Measurements from ENCODE around the gene AHRR. TPM values are rescaled to one million over a fixed set of nuclear protein-coding genes. Genes with fewer than 3 reads are reported as not detected.
A peak's percentile ranks its signal among the peaks of the same experiment; 100 is the strongest.
"Not testable (repeated sequence)": the region's sequence is repeated elsewhere in the genome, so short reads cannot be mapped to it uniquely, and the experiment has no call there.

Gene AHRR
- 0.07 TPM for polyA plus RNA-seq (2013)

DNA sequence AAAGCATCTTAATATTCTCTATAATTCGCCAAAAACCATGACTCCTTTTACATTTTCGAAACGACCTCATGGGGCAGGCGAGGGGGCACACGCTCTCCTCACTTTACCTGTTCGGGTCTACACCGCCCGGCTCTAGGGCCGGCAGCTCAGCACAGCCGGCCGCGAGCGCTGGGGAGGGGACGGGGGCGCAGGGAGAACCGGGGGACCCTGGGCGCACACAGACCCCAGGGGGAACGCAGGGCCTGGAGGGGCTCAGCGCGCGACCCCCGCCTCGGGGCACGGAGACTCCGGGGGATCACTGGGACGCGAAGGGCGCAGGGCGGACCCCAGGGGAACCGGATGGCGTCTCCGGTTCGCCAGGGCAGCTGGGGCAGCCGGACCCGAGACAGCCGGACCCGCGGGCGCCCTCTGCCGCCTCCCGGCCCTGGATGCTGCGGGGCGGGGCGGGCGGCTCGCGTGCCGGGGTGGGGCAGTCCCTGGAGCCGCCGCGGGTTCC is at the start of gene AHRR:
Gene AHRR, plus strand, starts transcription at position 485 of the 496 bp plus-strand sequence. CDS start 22,189 bp downstream, outside the sequence.
- Histone ChIP-seq H3K4me1 (ENCODE audit: control extremely low read depth in 1 of 4, control insufficient read depth in 4 of 4, insufficient read depth in 4 of 4, low read length in 3 of 4) (peaks cover 0 to 59% (median 23%) of the 10 kb centered on the region in 4 experiments), H3K4me3 (ENCODE audit: control insufficient read depth in 1 of 7, extremely low read depth in 1 of 7, insufficient read depth in 4 of 7, low read depth in 2 of 7, low read length in 6 of 7) (peak within 1 kb of the TSS in 6 of 7 experiments; percentile 23 to 70 (median 62)), H3K9me3 (ENCODE audit: control extremely low read depth in 1 of 5, control insufficient read depth in 4 of 5, insufficient read depth in 2 of 5, low read depth in 1 of 5, low read length in 4 of 5) (peaks cover 0 to 2% (median 0%) of the 10 kb centered on the region in 5 experiments), H3K27me3 (replicated peaks in 2 of 5; ENCODE audit: control insufficient read depth in 4 of 5, insufficient read depth in 5 of 5, low read length in 4 of 5) (peaks cover 0 to 75% (median 25%) of the 10 kb centered on the region in 5 experiments), H3K27ac (ENCODE audit: insufficient read depth in 1 of 2, low read depth in 1 of 2, low read length in 2 of 2, poor library complexity in 1 of 2, severe bottlenecking in 2 of 2) (no peak within 1 kb of the TSS), H3K36me3 (ENCODE audit: control insufficient read depth in 4 of 4, insufficient read depth in 4 of 4, low read length in 3 of 4) (peaks cover 0 to 20% (median 4%) of the 10 kb centered on the region in 4 experiments)
- 0% methylated on average over 44 of the region's 51 CpGs for WGBS (ENCODE audit: insufficient coverage)
- ChIA-PET CTCF (interaction anchor here (1.2 to 8.1 kb wide), 4 partner anchors 21 to 112 kb away, joined by 4 to 124 read pairs (median 6); no protein-coding TSS in a partner anchor), POLR2A (no interaction called here)
- DNase-seq = no peak

DNA sequence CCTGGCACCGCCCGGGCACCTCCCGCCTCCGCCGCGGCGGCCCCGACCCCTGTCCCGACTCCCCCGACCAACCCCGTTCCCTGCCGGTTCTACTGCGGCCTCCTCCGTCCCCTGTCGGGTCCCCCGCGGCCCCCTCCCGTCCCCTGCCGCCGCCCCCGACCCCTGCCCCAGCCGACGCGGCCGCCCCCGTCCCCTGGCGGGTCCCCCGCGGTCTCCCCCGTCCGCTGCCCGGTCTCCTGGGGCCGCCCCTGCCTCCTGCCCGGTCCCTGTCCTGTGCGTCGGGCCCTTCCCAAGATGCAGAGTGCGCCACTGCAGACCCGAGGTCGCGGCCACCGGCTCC is 49.7 kb upstream of the AHRR start:
- Histone ChIP-seq H3K4me3 (ENCODE audit: control insufficient read depth in 1 of 7, extremely low read depth in 1 of 7, insufficient read depth in 4 of 7, low read depth in 2 of 7, low read length in 6 of 7) (peak overlapping the region; percentile 57 to 91 (median 78)), H3K4me1 (ENCODE audit: control extremely low read depth in 1 of 4, control insufficient read depth in 4 of 4, insufficient read depth in 4 of 4, low read length in 3 of 4) (peaks cover 0 to 12% (median 9%) of the 10 kb centered on the region in 4 experiments), H3K36me3 (ENCODE audit: control insufficient read depth in 4 of 4, insufficient read depth in 4 of 4, low read length in 3 of 4) (peaks cover 7 to 25% (median 15%) of the 10 kb centered on the region in 4 experiments), H3K27ac (ENCODE audit: insufficient read depth in 1 of 2, low read depth in 1 of 2, low read length in 2 of 2, poor library complexity in 1 of 2, severe bottlenecking in 2 of 2) (peak overlapping the region; percentile 70 to 89)
- H3K9me3 ChIP-seq (ENCODE audit: control extremely low read depth in 1 of 5, control insufficient read depth in 4 of 5, insufficient read depth in 2 of 5, low read depth in 1 of 5, low read length in 4 of 5); DNase-seq; H3K27me3 ChIP-seq (replicated peaks in 2 of 5; ENCODE audit: control insufficient read depth in 4 of 5, insufficient read depth in 5 of 5, low read length in 4 of 5): not testable (repeated sequence)
- ChIA-PET POLR2A (interaction anchor here (0.9 kb wide), 2 partner anchors 14 to 37 kb away, joined by 3 to 4 read pairs; no protein-coding TSS in a partner anchor), CTCF (interaction anchor here (0.9 to 1.4 kb wide), 3 partner anchors 10 to 15 kb away, joined by 3 to 4 read pairs (median 3); no protein-coding TSS in a partner anchor)
- 0% methylated on average over 13 of the region's 41 CpGs for WGBS (ENCODE audit: insufficient coverage)

DNA sequence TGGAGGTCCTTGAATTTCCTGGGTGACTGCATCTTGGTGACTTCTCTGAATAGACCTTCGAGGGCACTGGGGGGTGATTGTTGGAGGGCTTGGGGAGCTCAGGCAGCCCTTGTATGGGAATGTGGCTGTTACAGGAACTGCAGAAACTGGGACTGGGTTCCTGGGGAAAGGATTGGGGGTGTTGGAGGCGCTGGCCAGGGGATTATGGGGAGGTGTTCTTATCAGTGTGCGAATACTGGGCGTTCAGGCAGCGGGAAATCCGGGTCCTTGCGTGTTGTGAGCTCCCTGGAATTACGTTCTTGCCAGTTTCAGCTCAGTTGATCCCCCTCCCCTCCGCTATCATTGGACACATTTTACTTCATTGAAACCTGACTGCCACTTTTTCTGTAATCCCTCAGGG is 48.4 kb upstream of the AHRR start:
- H3K36me3 ChIP-seq (ENCODE audit: control insufficient read depth in 4 of 4, insufficient read depth in 4 of 4, low read length in 3 of 4) = peaks cover 7 to 25% (median 15%) of the 10 kb centered on the region in 4 experiments
- H3K4me1 ChIP-seq (ENCODE audit: control extremely low read depth in 1 of 4, control insufficient read depth in 4 of 4, insufficient read depth in 4 of 4, low read length in 3 of 4) = peaks cover 0 to 12% (median 9%) of the 10 kb centered on the region in 4 experiments
- CTCF ChIA-PET = interaction anchor here (1.3 kb wide), 1 partner anchor 159 kb away, joined by 3 read pairs; no protein-coding TSS in a partner anchor
- 100% methylated on average over 8 of the region's 9 CpGs for WGBS (ENCODE audit: insufficient coverage)
- H3K4me3 ChIP-seq (ENCODE audit: control insufficient read depth in 1 of 7, extremely low read depth in 1 of 7, insufficient read depth in 4 of 7, low read depth in 2 of 7, low read length in 6 of 7); H3K9me3 ChIP-seq (ENCODE audit: control extremely low read depth in 1 of 5, control insufficient read depth in 4 of 5, insufficient read depth in 2 of 5, low read depth in 1 of 5, low read length in 4 of 5); H3K27ac ChIP-seq (ENCODE audit: insufficient read depth in 1 of 2, low read depth in 1 of 2, low read length in 2 of 2, poor library complexity in 1 of 2, severe bottlenecking in 2 of 2); DNase-seq; H3K27me3 ChIP-seq (replicated peaks in 2 of 5; ENCODE audit: control insufficient read depth in 4 of 5, insufficient read depth in 5 of 5, low read length in 4 of 5); POLR2A ChIA-PET: not testable (repeated sequence)

DNA sequence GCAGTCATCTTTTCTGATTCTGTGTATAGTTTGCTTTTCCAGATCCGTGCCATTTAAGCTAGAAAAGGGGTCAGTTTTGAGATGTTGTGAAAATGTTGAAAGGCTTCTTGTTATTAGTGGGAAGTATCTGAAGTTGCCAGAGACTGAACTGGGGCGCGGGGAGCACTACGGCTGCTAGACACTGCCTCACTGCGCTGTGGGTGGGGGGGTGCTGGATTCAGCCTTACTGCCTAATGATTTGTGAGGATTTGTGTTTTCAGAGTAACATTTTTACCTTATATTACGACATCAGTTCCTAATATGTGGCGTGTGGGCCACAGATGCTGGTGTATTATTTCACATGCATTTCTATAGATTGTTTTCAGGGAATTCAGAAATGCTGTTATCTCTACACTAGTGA is 48.0 kb upstream of the AHRR start:
- H3K27ac ChIP-seq (ENCODE audit: insufficient read depth in 1 of 2, low read depth in 1 of 2, low read length in 2 of 2, poor library complexity in 1 of 2, severe bottlenecking in 2 of 2); POLR2A ChIA-PET; H3K9me3 ChIP-seq (ENCODE audit: control extremely low read depth in 1 of 5, control insufficient read depth in 4 of 5, insufficient read depth in 2 of 5, low read depth in 1 of 5, low read length in 4 of 5); DNase-seq; H3K27me3 ChIP-seq (replicated peaks in 2 of 5; ENCODE audit: control insufficient read depth in 4 of 5, insufficient read depth in 5 of 5, low read length in 4 of 5): not testable (repeated sequence)
- 100% methylated on average over 3 of the region's 7 CpGs for WGBS (ENCODE audit: insufficient coverage)
- Histone ChIP-seq H3K4me1 (ENCODE audit: control extremely low read depth in 1 of 4, control insufficient read depth in 4 of 4, insufficient read depth in 4 of 4, low read length in 3 of 4) (peaks cover 0 to 12% (median 9%) of the 10 kb centered on the region in 4 experiments), H3K4me3 (ENCODE audit: control insufficient read depth in 1 of 7, extremely low read depth in 1 of 7, insufficient read depth in 4 of 7, low read depth in 2 of 7, low read length in 6 of 7) (peak overlapping the region in 1 of 7 experiments; percentile 7), H3K36me3 (ENCODE audit: control insufficient read depth in 4 of 4, insufficient read depth in 4 of 4, low read length in 3 of 4) (peaks cover 7 to 25% (median 15%) of the 10 kb centered on the region in 4 experiments)
- CTCF ChIA-PET = interaction anchor here (1.3 kb wide), 1 partner anchor 158 kb away, joined by 3 read pairs; no protein-coding TSS in a partner anchor

DNA sequence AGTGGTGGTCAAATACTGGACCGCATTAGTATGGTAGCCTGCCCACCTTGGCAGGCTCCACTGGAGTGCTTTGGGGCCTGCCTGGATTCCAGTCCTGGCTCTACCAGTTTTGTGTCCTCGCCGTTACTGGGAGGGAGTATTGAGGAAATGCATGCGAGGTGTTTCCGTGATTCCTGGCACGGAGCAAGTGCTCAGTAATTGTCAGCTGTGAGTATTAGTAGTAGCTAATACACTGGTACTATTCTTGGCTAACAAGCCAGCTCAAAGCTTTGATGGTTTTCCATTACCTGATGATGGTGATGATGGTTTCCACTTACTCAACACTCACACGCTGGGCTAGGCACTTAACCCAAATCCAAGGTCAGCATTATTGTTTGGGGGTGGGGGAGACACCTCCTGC is 47.2 kb upstream of the AHRR start:
- DNase-seq; H3K27me3 ChIP-seq (replicated peaks in 2 of 5; ENCODE audit: control insufficient read depth in 4 of 5, insufficient read depth in 5 of 5, low read length in 4 of 5); POLR2A ChIA-PET; H3K4me3 ChIP-seq (ENCODE audit: control insufficient read depth in 1 of 7, extremely low read depth in 1 of 7, insufficient read depth in 4 of 7, low read depth in 2 of 7, low read length in 6 of 7); H3K9me3 ChIP-seq (ENCODE audit: control extremely low read depth in 1 of 5, control insufficient read depth in 4 of 5, insufficient read depth in 2 of 5, low read depth in 1 of 5, low read length in 4 of 5); H3K27ac ChIP-seq (ENCODE audit: insufficient read depth in 1 of 2, low read depth in 1 of 2, low read length in 2 of 2, poor library complexity in 1 of 2, severe bottlenecking in 2 of 2): not testable (repeated sequence)
- CTCF ChIA-PET = interaction anchor here (0.7 to 1.1 kb wide), 2 partner anchors 9 to 12 kb away, joined by 3 to 6 read pairs; no protein-coding TSS in a partner anchor
- Histone ChIP-seq H3K4me1 (ENCODE audit: control extremely low read depth in 1 of 4, control insufficient read depth in 4 of 4, insufficient read depth in 4 of 4, low read length in 3 of 4) (peaks cover 0 to 12% (median 9%) of the 10 kb centered on the region in 4 experiments), H3K36me3 (ENCODE audit: control insufficient read depth in 4 of 4, insufficient read depth in 4 of 4, low read length in 3 of 4) (peaks cover 7 to 27% (median 15%) of the 10 kb centered on the region in 4 experiments)
- WGBS (ENCODE audit: insufficient coverage) = no CpG with 5 or more reads among the region's 7 CpGs

DNA sequence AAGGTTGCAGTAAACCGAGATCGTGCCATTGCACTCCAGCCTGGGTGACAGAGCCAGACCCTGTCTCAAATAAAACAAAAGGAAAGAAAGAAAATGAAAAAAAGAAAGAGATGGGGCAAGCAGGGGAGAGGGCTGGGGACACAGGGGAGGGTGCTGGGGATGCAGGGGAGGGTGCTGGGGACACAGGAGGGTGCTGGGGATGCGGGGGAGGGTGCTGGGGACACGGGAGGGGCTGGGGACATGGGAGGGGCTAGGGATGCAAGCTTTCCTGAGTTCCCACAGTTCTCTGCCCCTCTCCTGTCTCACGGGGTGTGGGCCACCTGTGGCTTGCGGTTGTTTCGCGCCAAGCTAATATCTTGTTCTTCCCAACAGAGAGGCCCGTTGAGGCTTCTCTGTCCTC is 42.9 kb upstream of the AHRR start:
- Histone ChIP-seq H3K27ac (ENCODE audit: insufficient read depth in 1 of 2, low read depth in 1 of 2, low read length in 2 of 2, poor library complexity in 1 of 2, severe bottlenecking in 2 of 2) (no peak overlapping the region), H3K4me1 (ENCODE audit: control extremely low read depth in 1 of 4, control insufficient read depth in 4 of 4, insufficient read depth in 4 of 4, low read length in 3 of 4) (peaks cover 0 to 3% (median 0%) of the 10 kb centered on the region in 4 experiments), H3K4me3 (ENCODE audit: control insufficient read depth in 1 of 7, extremely low read depth in 1 of 7, insufficient read depth in 4 of 7, low read depth in 2 of 7, low read length in 6 of 7) (no peak overlapping the region), H3K36me3 (ENCODE audit: control insufficient read depth in 4 of 4, insufficient read depth in 4 of 4, low read length in 3 of 4) (peaks cover 7 to 45% (median 18%) of the 10 kb centered on the region in 4 experiments), H3K27me3 (replicated peaks in 2 of 5; ENCODE audit: control insufficient read depth in 4 of 5, insufficient read depth in 5 of 5, low read length in 4 of 5) (no peaks in the 10 kb centered on the region), H3K9me3 (ENCODE audit: control extremely low read depth in 1 of 5, control insufficient read depth in 4 of 5, insufficient read depth in 2 of 5, low read depth in 1 of 5, low read length in 4 of 5) (no peaks in the 10 kb centered on the region)
- ChIA-PET POLR2A (no interaction called here), CTCF (no interaction called here)
- WGBS (ENCODE audit: insufficient coverage) = 96% methylated on average over 7 of the region's 9 CpGs
- DNase-seq = no peak

DNA sequence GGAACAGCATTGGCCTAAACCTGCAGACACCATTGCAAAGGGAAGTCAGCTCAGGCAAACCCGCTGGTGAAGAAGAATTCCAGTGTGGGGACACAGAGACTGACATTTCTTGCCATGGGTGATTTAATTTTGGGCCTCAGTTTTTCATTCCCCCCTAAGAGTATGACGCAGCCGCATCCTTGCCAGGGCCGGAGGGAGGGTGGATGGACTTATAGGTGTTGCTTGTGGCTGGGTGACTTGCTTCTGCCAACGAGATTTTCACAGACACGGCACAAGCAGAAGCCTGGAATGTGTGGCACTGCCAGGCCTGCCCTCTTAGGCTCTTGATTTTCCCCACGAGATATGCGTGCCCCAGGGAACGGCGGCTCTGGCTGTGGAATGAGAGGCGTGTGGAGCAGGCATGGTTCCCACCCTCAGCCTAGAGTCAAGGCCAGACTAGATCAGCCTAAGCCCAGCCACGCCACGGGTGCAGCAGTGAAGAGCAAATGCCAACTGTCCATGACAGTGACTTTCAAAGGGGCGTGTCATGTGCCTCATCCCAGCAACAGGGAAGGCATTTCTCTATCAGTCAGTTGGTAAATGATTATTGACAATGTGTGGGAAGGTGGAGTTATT is 42.4 kb upstream of the AHRR start:
- peaks cover 5 to 46% (median 17%) of the 10 kb centered on the region in 4 experiments for H3K36me3 ChIP-seq (ENCODE audit: control insufficient read depth in 4 of 4, insufficient read depth in 4 of 4, low read length in 3 of 4)
- H3K9me3 ChIP-seq (ENCODE audit: control extremely low read depth in 1 of 5, control insufficient read depth in 4 of 5, insufficient read depth in 2 of 5, low read depth in 1 of 5, low read length in 4 of 5); H3K27ac ChIP-seq (ENCODE audit: insufficient read depth in 1 of 2, low read depth in 1 of 2, low read length in 2 of 2, poor library complexity in 1 of 2, severe bottlenecking in 2 of 2); H3K27me3 ChIP-seq (replicated peaks in 2 of 5; ENCODE audit: control insufficient read depth in 4 of 5, insufficient read depth in 5 of 5, low read length in 4 of 5); H3K4me3 ChIP-seq (ENCODE audit: control insufficient read depth in 1 of 7, extremely low read depth in 1 of 7, insufficient read depth in 4 of 7, low read depth in 2 of 7, low read length in 6 of 7); POLR2A ChIA-PET; H3K4me1 ChIP-seq (ENCODE audit: control extremely low read depth in 1 of 4, control insufficient read depth in 4 of 4, insufficient read depth in 4 of 4, low read length in 3 of 4); DNase-seq: not testable (repeated sequence)
- CTCF ChIA-PET = interaction anchor here (0.7 kb wide), 2 partner anchors 32 to 152 kb away, joined by 3 read pairs; no protein-coding TSS in a partner anchor
- WGBS (ENCODE audit: insufficient coverage) = 88% methylated on average over 10 of the region's 14 CpGs
